HepG2 (cell line): ENCODE measurements around the gene CIROP. TPM values are rescaled to one million over a fixed set of nuclear protein-coding genes. Genes with fewer than 3 reads are reported as not detected.

Source experiments
- AGO2 ChIP-seq: fragments of 200-400 bp; formaldehyde crosslinking; optimal IDR thresholded peaks from 2 replicates; pipeline ENCODE3; 2017; ENCODE audit warnings: mild to moderate bottlenecking, low read depth, low read length, moderate library complexity
- FOXP1 ChIP-seq, 2 experiments: fragments of 450-650 bp in 1 of 2; IDR thresholded peaks; 2 replicates each; pipeline ENCODE4 v1.6.1; 2017 to 2018; ENCODE audit warnings: antibody characterized with exemption in 1 of 2
- HDAC2 ChIP-seq: sonication (generic); formaldehyde crosslinking; IDR thresholded peaks from 2 replicates; pipeline ENCODE4 v1.4.0; 2020; ENCODE audit warnings: missing genetic modification reagents
- KDM2A ChIP-seq: sonication (generic); formaldehyde crosslinking; IDR thresholded peaks from 2 replicates; pipeline ENCODE4 v1.4.0; 2020; ENCODE audit warnings: low read depth, missing genetic modification reagents, borderline replicate concordance
- NFAT5 ChIP-seq: sonication (generic); formaldehyde crosslinking; IDR thresholded peaks from 2 replicates; pipeline ENCODE4 v1.4.0; 2020; ENCODE audit warnings: missing genetic modification reagents
- NFKBIZ ChIP-seq: IDR thresholded peaks from 2 replicates; pipeline ENCODE4 v1.6.1; 2018; ENCODE audit warnings: missing genetic modification reagents, missing compliant biosample characterization
- NR2F6 ChIP-seq, 2 experiments: IDR thresholded peaks; 2 replicates each; pipeline ENCODE4 v1.6.1; 2016; ENCODE audit warnings: antibody characterized with exemption in 1 of 2, mild to moderate bottlenecking in 1 of 2
- PAWR ChIP-seq: sonication (generic); formaldehyde crosslinking; IDR thresholded peaks from 2 replicates; pipeline ENCODE4 v1.4.0; 2020; ENCODE audit warnings: missing genetic modification reagents, mild to moderate bottlenecking, borderline replicate concordance
- PCBP2 ChIP-seq: fragments of 200-400 bp; formaldehyde crosslinking; optimal IDR thresholded peaks from 2 replicates; pipeline ENCODE3; 2018; ENCODE audit warnings: low read length, low read depth; ENCODE audit not compliant: poor library complexity, severe bottlenecking
- PLSCR1 ChIP-seq: sonication (generic); formaldehyde crosslinking; IDR thresholded peaks from 2 replicates; pipeline ENCODE4 v1.5.0; 2020; ENCODE audit warnings: missing genetic modification reagents, mild to moderate bottlenecking, borderline replicate concordance
- RELA ChIP-seq: sonication (generic); formaldehyde crosslinking; IDR thresholded peaks from 2 replicates; pipeline ENCODE4 v1.4.0; 2020; ENCODE audit warnings: missing genetic modification reagents
- REPIN1 ChIP-seq: sonication (generic); formaldehyde crosslinking; IDR thresholded peaks from 2 replicates; pipeline ENCODE4 v1.8.0; 2022; ENCODE audit warnings: missing genetic modification reagents, low read depth, mild to moderate bottlenecking, borderline replicate concordance
- RFXAP ChIP-seq: sonication (generic); formaldehyde crosslinking; IDR thresholded peaks from 2 replicates; pipeline ENCODE4 v1.4.0; 2020; ENCODE audit warnings: missing genetic modification reagents, borderline replicate concordance
- SIN3A ChIP-seq: IDR thresholded peaks from 2 replicates; pipeline ENCODE4 v1.6.1; 2011; ENCODE audit warnings: low read depth, mild to moderate bottlenecking, control low read depth, low read length, borderline replicate concordance
- TRIM22 ChIP-seq: fragments of 450-650 bp; IDR thresholded peaks from 2 replicates; pipeline ENCODE4 v1.6.1; 2017
- YEATS4 ChIP-seq: sonication (generic); formaldehyde crosslinking; IDR thresholded peaks from 2 replicates; pipeline ENCODE4 v1.4.0; 2020; ENCODE audit warnings: missing genetic modification reagents, borderline replicate concordance
- ZFAT ChIP-seq: sonication (generic); formaldehyde crosslinking; conservative IDR thresholded peaks from 2 replicates; pipeline ENCODE4 v1.8.1; 2023; ENCODE audit warnings: missing genetic modification reagents, inconsistent platforms
- ZNF143 ChIP-seq: sonication (generic); formaldehyde crosslinking; IDR thresholded peaks from 2 replicates; pipeline ENCODE4 v1.4.0; 2020; ENCODE audit warnings: missing genetic modification reagents
- ZNF296 ChIP-seq: sonication (generic); formaldehyde crosslinking; conservative IDR thresholded peaks from 2 replicates; pipeline ENCODE4 v1.5.0; 2020; ENCODE audit warnings: mild to moderate bottlenecking, missing genetic modification reagents
- ZNF343 ChIP-seq: sonication (generic); formaldehyde crosslinking; IDR thresholded peaks from 2 replicates; pipeline ENCODE4 v1.4.0; 2020; ENCODE audit warnings: mild to moderate bottlenecking, missing genetic modification reagents
- ZNF550 ChIP-seq: sonication (generic); formaldehyde crosslinking; IDR thresholded peaks from 2 replicates; pipeline ENCODE4 v1.4.0; 2020; ENCODE audit warnings: mild to moderate bottlenecking, missing genetic modification reagents, borderline replicate concordance
- ZNF709 ChIP-seq: sonication (generic); formaldehyde crosslinking; IDR thresholded peaks from 2 replicates; pipeline ENCODE4 v1.5.0; 2020; ENCODE audit warnings: mild to moderate bottlenecking, missing genetic modification reagents
- ZNF773 ChIP-seq: sonication (generic); formaldehyde crosslinking; IDR thresholded peaks from 2 replicates; pipeline ENCODE4 v1.4.0; 2020; ENCODE audit warnings: missing genetic modification reagents, borderline replicate concordance
- ZNF788 ChIP-seq: sonication (generic); formaldehyde crosslinking; IDR thresholded peaks from 2 replicates; pipeline ENCODE4 v1.5.0; 2020; ENCODE audit warnings: mild to moderate bottlenecking, missing genetic modification reagents, borderline replicate concordance
- polyA plus RNA-seq, 8 experiments: library from polyadenylated mRNA; depleted of rRNA in 3 of 8; stranded (reverse) in 7 of 8; unstranded in 1 of 8; fragments of >200 nt; fragmentation: Illumina TruSeq in 4 of 8; extraction: Trizol in 4 of 8; gene quantifications; 2 replicates each; pipeline versions ENCODE4 v1.2.1 to v1.2.3, GENCODE V29; 2011 to 2016; ENCODE audit warnings: low read depth in 4 of 8, missing spikeins in 1 of 8, mixed read lengths in 1 of 8; ENCODE audit not compliant: insufficient read depth in 1 of 8
- total RNA-seq, 5 experiments: library from RNA; depleted of rRNA; stranded (reverse); fragments of >200 nt; fragmentation: Illumina TruSeq; extraction: Trizol; gene quantifications; 2 replicates each; pipeline ENCODE4 v1.2.3, GENCODE V29; 2016; ENCODE audit warnings: low read depth in 1 of 5

Gene CIROP
- total and polyA plus RNA-seq, 2 of the 13 experiments (the other 11 are each of a cell fraction or from before 2014, with no cell fraction given) = 0.07 TPM; not detected in 1

GRCh38 chr14:23094666-23095195 lies 10.1 kb downstream of the CIROP start, which contains the start of gene ACIN1 (continued):
- TF ChIP-seq ZFAT (CRISPR knock-in tag) (0 out of 2 replicates have a peak, but pooled peaks have one; percentile 70), ZNF296 (CRISPR knock-in tag) (no peak), TRIM22 (no peak), PCBP2 (no peak), PAWR (CRISPR knock-in tag) (peak; percentile 99), ZNF143 (CRISPR knock-in tag) (no peak), YEATS4 (CRISPR knock-in tag) (peak; percentile 90), AGO2 (peak; percentile 99), NFAT5 (CRISPR knock-in tag) (peak; percentile 85), PLSCR1 (CRISPR knock-in tag) (no peak), HDAC2 (peak; percentile 78; the same call in 1 of the 2 replicates), NFKBIZ (CRISPR knock-in tag) (peak; percentile 96), ZNF550 (no peak; the same call in none of the 2 replicates), SIN3A (peak; percentile 29; the same call in 1 of the 2 replicates), ZNF788 (CRISPR knock-in tag) (peak; percentile 97; the same call in 1 of the 2 replicates), ZNF709 (CRISPR knock-in tag) (peak; percentile 96), REPIN1 (CRISPR knock-in tag) (peak; percentile 95), KDM2A (CRISPR knock-in tag) (peak; percentile 97), ZNF773 (CRISPR knock-in tag) (peak; percentile 96; the same call in 1 of the 2 replicates), FOXP1 (IDR thresholded peaks at IDR 0.05) (no peak), FOXP1 (CRISPR knock-in tag; IDR thresholded peaks at IDR 0.05) (peak; percentile 19; the same call in 1 of the 2 replicates), ZNF343 (CRISPR knock-in tag) (peak; percentile 99), RELA (CRISPR knock-in tag) (peak; percentile 86), NR2F6 (IDR thresholded peaks at IDR 0.05) (no peak), NR2F6 (CRISPR knock-in tag; IDR thresholded peaks at IDR 0.05) (peak; percentile 51), RFXAP (CRISPR knock-in tag) (peak; percentile 96)
